Measurements from ENCODE around the gene PACRG. TPM values are rescaled to one million over a fixed set of nuclear protein-coding genes. Genes with fewer than 3 reads are reported as not detected.

Gene PACRG
- total RNA-seq, 1 experiment from 2014 or later, result 0.26 TPM

GRCh38 chr6:162709431-162709830 lies 18.3 kb upstream of the PACRG start:
- Histone ChIP-seq H2AFZ (ENCODE audit: low read length) (no peak overlapping the region), H3K27me3 (ENCODE audit: insufficient read depth, low read length) (no peaks in the 10 kb centered on the region), H3K56ac (ENCODE audit: insufficient read length, low read depth, low read length) (no peak overlapping the region), H3K23ac (ENCODE audit: insufficient read length, low read depth, low read length) (no peak overlapping the region), H3K4ac (ENCODE audit: low read depth, low read length) (no peak overlapping the region), H4K5ac (ENCODE audit: insufficient read length, low read depth, low read length) (no peak overlapping the region), H2BK120ac (ENCODE audit: low read depth, low read length, poor library complexity, severe bottlenecking) (no peak overlapping the region), H3K14ac (ENCODE audit: insufficient read depth, low read length) (no peak overlapping the region), H2BK15ac (ENCODE audit: low read depth, low read length) (no peak overlapping the region), H3K9ac (ENCODE audit: extremely low read depth, insufficient read length, low read length) (no peak overlapping the region), H3K79me1 (ENCODE audit: insufficient read depth, low read depth, low read length, poor library complexity, severe bottlenecking) (no peaks in the 10 kb centered on the region), H4K91ac (ENCODE audit: insufficient read length, low read depth, low read length) (no peak overlapping the region), H2AK5ac (ENCODE audit: insufficient read length, low read length) (no peak overlapping the region), H3K9me3 (ENCODE audit: control insufficient read depth, low read depth, low read length) (no peaks in the 10 kb centered on the region), H2BK5ac (ENCODE audit: insufficient read length, low read length) (no peak overlapping the region), H3K4me1 (ENCODE audit: insufficient read depth, low read length) (no peaks in the 10 kb centered on the region), H2BK20ac (ENCODE audit: low read depth, low read length, poor library complexity, severe bottlenecking) (no peak overlapping the region), H4K20me1 (ENCODE audit: control insufficient read depth, insufficient read depth, insufficient read length) (no peaks in the 10 kb centered on the region), H4K8ac (replicated peaks; ENCODE audit: insufficient read length, low read depth, low read length) (no peak overlapping the region), H3K4me2 (ENCODE audit: insufficient read depth, insufficient read length, low read length) (no peak overlapping the region), H2BK12ac (ENCODE audit: insufficient read length, low read depth, low read length) (no peak overlapping the region), H3K23me2 (ENCODE audit: insufficient read length, low read depth, low read length, poor library complexity, severe bottlenecking) (no peaks in the 10 kb centered on the region), H3K27ac (ENCODE audit: insufficient read length, low read depth, low read length) (no peak overlapping the region), H3T11ph (ENCODE audit: low read length) (no peak overlapping the region), H3K18ac (ENCODE audit: insufficient read length, low read depth, low read length) (no peak overlapping the region), H3K79me2 (ENCODE audit: insufficient read depth, low read length) (no peaks in the 10 kb centered on the region)
- Mint-ChIP-seq H3K27ac (no peak overlapping the region), H3K27me3 (ENCODE audit: low read depth) (no peaks in the 10 kb centered on the region), H3K36me3 (ENCODE audit: insufficient read depth in 1 of 3, low read depth in 3 of 3) (peaks cover 0 to 11% (median 0%) of the 10 kb centered on the region in 3 experiments; a peak in 3 of 7 replicates), H3K4me3 (no peak overlapping the region), H3K4me1 (peaks cover 6 to 15% of the 10 kb centered on the region in 2 experiments), H3K9me3 (peaks cover 4 to 7% of the 10 kb centered on the region in 2 experiments; a peak in 3 of 5 replicates)
- no peak for DNase-seq
- no peak for TF ChIP-seq CTCF (conservative IDR thresholded peaks at IDR 0.05)
- no CpG with 5 or more reads among the region's 4 CpGs for WGBS (ENCODE audit: extremely low coverage, insufficient read length, low lambda C conversion rate)
